NOMO-1 (cell line): Measurements from ENCODE around the gene CCDC192.
"Not testable (repeated sequence)": the region's sequence is repeated elsewhere in the genome, so short reads cannot be mapped to it uniquely, and the experiment has no call there.

Experiments used
- DNase-seq, 2 experiments: peaks; one replicate each; lab custom pipeline; 2025; ENCODE audit not compliant: unreplicated experiment in 2 of 2; lab: John Stamatoyannopoulos, UW

CCDC192 gene

GRCh38 chr5:127702926-127703561 lies at the start of gene CCDC192:
CCDC192 (plus strand) TSS chr5:127703391; CDS start chr5:127703446, 55 bp downstream.
- no peak for DNase-seq

DNA sequence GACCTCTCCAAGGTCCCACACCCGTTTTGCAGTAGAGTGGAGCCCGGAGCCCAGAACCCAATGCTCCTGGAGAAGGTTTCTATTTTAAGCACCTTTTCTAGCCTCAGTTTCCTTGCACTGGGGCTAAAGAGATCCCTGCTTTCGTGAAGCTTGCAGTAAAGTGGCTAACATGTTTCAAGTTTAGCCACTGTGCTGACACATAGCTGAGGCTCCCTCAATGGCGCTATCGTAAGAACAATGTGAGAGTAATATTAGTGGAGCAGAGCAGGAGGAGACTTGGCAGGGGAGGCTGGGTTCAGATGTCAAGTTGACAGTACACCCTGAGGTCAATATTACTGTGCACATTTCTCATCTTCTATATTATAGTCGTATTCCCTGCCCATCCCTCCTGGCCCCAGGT lies 46.4 kb upstream of the CCDC192 start:
- DNase-seq = no peak

GRCh38 chr5:127660047-127660733 lies 43.0 kb upstream of the CCDC192 start:
- DNase-seq = no peak

DNA sequence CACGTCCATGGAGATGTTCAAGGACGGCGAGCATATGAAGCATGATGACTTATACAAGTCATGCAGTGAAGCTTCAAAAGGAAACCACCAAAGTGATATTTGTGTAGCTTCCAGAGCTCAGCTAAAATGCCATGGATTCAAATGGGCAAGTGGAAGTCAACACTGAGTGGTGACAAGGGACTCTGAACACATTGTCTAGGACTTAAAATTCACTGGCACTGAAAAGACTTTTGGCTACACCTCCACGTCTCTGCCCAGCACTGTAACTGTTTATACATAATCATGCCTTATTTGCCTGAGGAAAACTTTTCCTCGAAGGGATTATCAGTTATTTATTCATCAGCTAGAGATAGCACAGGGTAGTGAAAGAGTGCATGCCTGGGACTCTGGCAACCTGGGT lies 39.1 kb upstream of the CCDC192 start:
- DNase-seq = no peak

- no peak for DNase-seq
Observed at GRCh38 chr5:127665641-127666040, 37.5 kb upstream of the CCDC192 start.

DNA sequence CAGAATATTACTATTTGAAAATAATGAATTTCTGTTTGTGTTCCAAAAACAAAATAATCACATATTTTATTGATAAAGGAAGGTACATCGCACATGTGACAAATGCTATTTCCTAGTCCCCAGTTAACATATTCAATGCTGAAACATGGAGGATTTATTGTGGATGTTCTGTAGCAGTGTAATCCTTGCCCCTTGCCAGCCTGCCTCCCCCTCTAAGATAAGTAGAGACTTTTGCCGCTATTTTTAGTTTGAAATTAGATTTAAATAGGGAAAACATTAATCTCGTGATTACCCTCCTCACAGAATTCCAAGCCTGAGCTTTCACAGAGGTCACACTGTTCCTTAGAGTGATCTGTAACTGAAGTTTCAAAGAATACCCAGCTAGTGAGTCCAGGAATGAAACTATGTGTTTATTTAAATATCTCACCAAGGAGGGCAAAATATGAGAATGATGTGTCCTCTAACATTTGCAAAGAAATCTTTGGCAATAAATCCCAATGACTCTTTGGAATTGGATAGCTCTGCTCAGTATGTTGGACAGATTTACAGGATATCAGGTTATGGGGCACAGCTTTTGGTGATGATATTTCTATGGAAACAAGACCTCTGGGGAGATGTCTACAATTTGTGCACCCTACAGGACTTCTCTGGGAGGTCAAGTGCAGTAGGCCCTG lies 37.0 kb upstream of the CCDC192 start:
- no peak for DNase-seq

DNA sequence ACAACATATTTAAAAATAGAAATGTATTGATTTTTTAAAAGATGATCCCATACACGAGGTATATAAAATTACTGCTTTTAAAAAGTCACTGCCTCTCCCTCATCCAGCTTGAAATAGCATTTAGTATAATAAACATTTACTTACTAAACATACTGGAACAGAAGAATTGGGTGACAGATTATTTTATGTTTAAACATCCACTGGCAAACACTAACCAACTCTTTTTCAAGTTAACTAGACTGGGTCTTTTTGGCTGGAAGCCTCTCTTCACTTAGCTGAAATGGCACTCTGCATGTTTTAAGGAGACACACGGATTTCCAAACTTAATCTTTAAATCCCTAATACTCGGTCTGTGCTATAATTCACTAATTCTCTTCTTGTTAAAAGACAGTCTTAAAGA lies 35.3 kb upstream of the CCDC192 start:
- no peak for DNase-seq

- no peak for DNase-seq
Observed at GRCh38 chr5:127671218-127671617, 32.0 kb upstream of the CCDC192 start.

- no peak for DNase-seq
Observed at GRCh38 chr5:127673117-127673800, 29.9 kb upstream of the CCDC192 start.

- DNase-seq = not testable (repeated sequence)
Observed at GRCh38 chr5:127676951-127677350, 26.2 kb upstream of the CCDC192 start.

- not testable (repeated sequence) for DNase-seq
Observed at GRCh38 chr5:127679691-127680330, 23.4 kb upstream of the CCDC192 start.

DNA sequence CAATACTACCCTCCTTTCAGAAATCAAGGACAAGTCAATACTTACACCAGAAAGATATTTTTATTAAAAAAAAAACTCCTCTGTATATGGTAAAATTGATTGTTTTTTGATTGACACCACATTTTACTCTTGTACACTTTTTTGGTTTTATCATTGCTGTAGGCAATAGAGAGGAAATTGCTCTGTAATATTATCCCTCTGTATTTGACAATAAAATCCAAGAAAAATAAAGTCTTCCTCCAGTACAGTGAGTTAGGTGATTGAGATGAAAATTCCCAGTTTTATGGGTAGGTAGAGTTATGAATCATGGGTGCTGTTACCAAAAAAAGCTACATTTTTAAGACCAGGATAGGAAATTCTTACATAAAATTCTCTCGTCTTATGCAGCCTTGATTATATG lies 22.6 kb upstream of the CCDC192 start:
- no peak for DNase-seq

DNA sequence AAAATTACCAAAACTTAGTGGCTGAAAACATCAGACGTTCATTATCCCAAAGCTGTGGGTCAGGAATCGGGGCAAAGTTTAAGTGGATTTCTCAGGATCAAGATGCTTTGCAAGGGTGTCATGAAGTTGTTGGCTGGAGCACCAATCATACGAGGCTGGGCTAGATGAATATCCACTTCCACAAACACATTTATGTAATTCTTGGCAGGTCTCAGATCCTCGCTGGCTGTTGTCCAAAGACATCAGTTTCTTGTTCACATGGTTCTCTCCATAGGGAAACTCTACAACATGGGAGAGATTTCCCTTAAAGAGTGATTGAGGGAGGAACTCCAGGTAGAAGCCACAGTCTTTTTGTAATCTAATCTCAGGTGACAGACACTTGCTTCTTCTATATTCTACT lies 20.2 kb upstream of the CCDC192 start:
- DNase-seq = no peak

- no peak for DNase-seq
Observed at GRCh38 chr5:127684726-127685467, 18.3 kb upstream of the CCDC192 start.

DNA sequence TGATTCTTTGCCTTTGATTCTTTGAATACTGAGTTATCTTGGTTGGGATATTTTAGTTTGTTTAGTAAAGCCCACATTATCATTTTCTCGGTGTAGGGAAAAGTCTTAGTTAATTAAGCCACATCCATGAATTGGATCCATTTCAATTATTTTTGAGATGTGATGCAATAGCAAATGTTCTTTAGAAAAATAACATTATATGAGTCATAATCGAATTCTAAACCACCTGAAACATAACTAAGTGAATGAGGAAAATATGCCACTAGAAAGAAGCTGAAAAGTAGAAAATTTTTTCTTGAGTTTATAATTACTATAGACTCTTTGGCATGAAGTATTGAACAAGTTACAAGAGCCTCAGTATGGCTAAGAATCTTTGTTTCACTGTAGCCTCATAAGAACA lies 17.5 kb upstream of the CCDC192 start:
- no peak for DNase-seq

DNA sequence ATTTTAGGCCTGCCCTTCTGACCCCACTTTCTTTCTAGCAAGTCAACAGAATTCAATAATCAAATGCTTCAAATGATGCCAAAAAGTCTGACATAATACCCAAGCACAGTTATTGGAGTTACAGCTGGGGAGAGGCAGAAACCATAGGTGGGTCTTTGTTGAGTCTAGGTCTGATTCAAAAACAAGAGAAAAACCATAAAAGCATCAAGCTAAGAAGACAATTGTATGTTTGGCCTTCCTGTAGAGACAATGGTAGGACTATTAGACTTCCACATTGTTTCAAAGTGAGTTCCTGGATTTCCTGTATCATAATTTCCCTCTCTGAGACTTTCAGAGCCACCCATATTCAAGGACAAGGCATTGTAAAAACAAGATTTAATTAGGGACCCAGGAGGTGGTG lies 16.8 kb upstream of the CCDC192 start:
- DNase-seq = no peak

DNA sequence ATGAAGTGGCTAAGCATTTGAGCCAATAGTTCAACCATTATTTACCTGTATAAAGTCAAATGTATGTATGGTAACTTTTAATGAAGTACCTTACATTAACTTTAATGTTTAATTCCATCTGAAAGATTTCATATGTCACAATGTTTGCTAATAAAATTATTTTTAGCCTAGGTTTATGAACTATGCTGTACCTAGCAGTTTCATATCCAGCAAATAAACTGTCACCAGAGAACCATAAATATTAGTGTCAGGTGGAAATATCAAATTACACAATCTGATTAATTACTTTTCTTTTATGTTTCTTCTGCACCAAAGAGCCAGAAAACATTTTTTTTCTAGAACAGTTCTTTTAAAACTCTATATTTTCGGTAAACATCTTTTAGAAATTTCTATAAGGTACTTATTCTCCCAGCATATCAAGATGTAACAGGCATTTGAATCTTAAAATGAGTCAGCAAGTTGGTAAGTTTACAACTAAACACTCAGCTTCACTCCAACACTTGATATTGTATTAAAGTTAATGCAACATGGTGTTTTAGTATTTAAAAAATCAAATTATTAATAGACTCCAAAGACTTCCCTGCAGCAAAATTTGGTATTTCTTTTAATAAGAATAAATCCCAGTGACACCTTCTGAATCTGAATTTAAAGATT lies 8.5 kb upstream of the CCDC192 start:
- no peak for DNase-seq

GRCh38 chr5:127695346-127695745 lies 7.8 kb upstream of the CCDC192 start:
- DNase-seq = no peak

DNA sequence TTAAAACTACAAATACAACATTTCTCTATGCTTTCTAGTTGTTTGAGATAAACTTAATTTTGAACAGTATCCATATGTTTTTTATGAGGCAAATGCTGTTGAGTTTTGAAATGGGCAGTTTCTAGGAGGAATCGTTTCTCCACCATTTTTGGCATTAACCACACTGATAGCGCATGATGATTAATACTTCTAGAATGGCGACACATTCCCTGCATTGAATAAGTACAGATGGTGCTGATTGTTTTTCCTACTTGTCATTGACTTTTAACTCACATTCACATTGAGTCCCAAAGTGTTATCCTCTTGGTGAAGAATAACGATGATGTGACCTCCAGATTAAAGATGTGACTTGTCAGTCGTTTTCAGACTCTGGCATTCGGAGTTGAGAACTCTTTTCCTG lies 6.5 kb upstream of the CCDC192 start:
- DNase-seq = no peak
